22Rv1 (cell line): ENCODE data around the gene DOC2B.

Experiments
- ZFX ChIP-seq: fragments of 450-650 bp; IDR thresholded peaks from 2 replicates; pipeline ENCODE4 v1.6.1; 2017; ENCODE audit warnings: antibody characterized with exemption, borderline replicate concordance
- TF ChIP-seq, protein P1 (sequence below): fragments of 450-650 bp; IDR thresholded peaks from 2 replicates; pipeline ENCODE4 v1.5.1; 2017; ENCODE audit warnings: mild to moderate bottlenecking

DNA sequence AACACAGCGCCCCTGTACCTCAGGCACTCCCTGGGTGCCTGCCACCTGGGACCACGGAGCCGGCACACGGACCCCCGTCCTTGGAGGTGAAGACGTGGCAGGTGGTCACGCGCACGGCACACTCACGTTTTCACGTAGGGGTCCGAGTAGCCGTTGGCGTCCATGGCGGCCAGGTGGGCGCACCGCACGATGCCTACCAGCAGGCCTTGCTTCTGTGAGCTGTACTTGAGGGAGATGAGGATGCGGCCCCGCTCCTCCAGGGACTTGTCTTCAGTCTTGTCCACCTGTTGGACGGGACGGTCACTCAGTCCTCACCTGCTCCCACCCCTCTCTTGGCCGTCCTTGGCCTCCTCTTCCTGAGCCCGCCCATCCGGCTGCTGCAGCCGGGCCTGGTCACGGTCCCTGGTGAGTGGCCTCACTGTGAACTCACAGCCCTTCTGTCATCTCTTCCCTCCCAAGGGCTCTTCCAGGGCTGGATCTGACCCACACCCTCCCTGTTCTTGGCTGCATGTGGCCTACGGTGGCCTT is 25.3 kb downstream of the DOC2B start:
- TF ChIP-seq, protein P1, sequence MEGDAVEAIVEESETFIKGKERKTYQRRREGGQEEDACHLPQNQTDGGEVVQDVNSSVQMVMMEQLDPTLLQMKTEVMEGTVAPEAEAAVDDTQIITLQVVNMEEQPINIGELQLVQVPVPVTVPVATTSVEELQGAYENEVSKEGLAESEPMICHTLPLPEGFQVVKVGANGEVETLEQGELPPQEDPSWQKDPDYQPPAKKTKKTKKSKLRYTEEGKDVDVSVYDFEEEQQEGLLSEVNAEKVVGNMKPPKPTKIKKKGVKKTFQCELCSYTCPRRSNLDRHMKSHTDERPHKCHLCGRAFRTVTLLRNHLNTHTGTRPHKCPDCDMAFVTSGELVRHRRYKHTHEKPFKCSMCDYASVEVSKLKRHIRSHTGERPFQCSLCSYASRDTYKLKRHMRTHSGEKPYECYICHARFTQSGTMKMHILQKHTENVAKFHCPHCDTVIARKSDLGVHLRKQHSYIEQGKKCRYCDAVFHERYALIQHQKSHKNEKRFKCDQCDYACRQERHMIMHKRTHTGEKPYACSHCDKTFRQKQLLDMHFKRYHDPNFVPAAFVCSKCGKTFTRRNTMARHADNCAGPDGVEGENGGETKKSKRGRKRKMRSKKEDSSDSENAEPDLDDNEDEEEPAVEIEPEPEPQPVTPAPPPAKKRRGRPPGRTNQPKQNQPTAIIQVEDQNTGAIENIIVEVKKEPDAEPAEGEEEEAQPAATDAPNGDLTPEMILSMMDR: no peak
- no peak for TF ChIP-seq ZFX
